ENCODE measurements around the gene SFRP4. TPM values are rescaled to one million over a fixed set of nuclear protein-coding genes. Genes with fewer than 3 reads are reported as not detected.

The SFRP4 gene
- total RNA-seq, 1 donor = 0.43 TPM

DNA sequence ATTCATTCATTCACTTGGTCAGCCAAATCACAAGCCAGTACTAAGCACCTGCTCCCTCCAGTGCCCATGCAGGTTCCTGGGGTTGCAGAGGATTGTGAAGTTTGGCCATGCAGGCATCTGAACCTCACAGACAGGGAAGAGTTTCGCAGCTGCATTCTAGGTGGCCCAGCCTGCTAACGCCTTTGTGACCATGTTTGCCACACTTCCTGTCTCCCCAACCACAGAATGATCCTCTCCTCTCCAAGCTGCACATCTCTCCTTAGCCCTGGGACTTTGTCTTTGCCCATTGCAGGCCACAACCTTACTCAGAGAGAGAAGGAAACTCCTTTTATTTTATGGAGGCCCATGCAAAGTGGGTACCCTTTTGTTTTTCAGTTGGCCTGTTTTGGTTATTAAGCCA lies 35.6 kb upstream of the SFRP4 start:
- H3K4me3 ChIP-seq (ENCODE audit: low read depth, low read length) = no peak overlapping the region
- TF ChIP-seq, protein P1, sequence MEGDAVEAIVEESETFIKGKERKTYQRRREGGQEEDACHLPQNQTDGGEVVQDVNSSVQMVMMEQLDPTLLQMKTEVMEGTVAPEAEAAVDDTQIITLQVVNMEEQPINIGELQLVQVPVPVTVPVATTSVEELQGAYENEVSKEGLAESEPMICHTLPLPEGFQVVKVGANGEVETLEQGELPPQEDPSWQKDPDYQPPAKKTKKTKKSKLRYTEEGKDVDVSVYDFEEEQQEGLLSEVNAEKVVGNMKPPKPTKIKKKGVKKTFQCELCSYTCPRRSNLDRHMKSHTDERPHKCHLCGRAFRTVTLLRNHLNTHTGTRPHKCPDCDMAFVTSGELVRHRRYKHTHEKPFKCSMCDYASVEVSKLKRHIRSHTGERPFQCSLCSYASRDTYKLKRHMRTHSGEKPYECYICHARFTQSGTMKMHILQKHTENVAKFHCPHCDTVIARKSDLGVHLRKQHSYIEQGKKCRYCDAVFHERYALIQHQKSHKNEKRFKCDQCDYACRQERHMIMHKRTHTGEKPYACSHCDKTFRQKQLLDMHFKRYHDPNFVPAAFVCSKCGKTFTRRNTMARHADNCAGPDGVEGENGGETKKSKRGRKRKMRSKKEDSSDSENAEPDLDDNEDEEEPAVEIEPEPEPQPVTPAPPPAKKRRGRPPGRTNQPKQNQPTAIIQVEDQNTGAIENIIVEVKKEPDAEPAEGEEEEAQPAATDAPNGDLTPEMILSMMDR (IDR thresholded peaks at IDR 0.05; ENCODE audit: insufficient read depth, low read depth, low read length) = no peak
- DNase-seq (ENCODE audit: low read depth) = no peak

DNA sequence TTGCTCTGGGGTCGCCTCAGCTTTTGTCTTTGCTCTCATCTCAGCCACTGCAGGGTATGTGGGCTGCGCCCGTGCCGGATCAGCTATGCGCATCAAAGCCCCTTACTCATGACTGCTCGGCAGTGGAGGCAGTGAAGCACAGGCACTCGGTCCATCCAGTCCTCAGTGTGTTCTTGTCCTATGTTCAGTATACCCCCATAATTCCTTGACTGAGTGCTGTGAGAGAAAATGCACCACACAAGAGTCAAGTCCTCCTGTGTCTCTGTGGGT lies 31.3 kb upstream of the SFRP4 start:
- TF ChIP-seq, protein P1 (IDR thresholded peaks at IDR 0.05; ENCODE audit: insufficient read depth, low read depth, low read length) = no peak
- H3K4me3 ChIP-seq (ENCODE audit: low read depth, low read length) = no peak overlapping the region
- no peak for DNase-seq (ENCODE audit: low read depth)

DNA sequence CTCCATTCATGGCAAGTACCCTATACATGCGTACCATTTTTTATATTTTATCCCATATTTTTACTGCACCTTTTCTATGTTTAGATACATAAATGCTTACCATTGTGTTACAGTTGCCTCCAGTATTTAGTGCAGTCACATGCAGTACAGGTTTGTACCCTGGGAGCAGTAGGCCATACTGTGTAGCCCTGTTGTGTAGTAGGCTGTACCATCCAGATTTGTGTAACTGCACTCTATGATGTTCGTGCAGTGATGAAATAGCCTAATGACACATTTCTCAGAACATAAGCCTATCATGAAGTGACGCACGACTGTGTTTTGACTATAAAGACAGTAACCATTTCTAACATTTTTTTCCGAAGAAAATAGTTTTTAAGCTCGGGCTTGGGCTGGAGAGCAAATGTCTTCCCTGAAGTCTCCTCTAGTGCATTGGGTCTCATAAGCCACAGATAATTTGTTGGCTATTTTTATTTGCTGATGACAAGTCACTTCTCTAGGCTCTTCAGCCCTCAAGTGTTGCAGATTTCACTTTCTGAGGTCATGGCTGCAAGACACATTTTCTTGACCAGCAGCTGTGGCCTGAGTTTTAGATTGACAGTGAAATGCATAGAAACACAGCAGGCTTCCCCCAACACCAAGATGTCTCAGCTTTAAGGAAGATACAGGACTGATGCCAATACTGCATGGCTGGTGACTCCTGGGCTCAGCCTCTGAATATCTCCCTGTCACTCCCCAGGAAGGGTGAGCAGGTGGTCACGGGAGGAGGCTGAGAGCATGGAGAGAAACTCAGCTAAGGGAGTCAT lies 30.7 kb upstream of the SFRP4 start:
- DNase-seq (ENCODE audit: low read depth) = peak; percentile 17
- TF ChIP-seq, protein P1 (IDR thresholded peaks at IDR 0.05; ENCODE audit: insufficient read depth, low read depth, low read length) = no peak

DNA sequence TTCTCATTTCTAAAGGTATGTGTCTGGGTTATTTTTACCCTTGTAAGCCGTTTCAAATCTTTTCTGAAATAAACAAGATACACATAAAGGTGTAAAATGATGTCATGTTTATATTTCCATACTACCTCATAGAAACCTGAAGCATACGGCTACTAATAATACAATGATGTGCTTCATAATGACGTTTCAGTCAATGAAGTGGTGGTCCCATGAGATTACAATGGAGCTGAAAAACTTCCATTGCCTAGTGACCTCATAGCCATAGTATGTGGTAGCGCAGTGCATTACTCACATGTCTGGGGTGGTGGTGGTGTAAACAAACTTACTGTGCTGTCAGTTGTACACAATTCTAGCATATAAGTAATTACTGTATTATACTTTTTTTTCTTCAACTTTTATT lies 28.7 kb upstream of the SFRP4 start:
- DNase-seq (ENCODE audit: low read depth) = peak; percentile 48
- TF ChIP-seq, protein P1 (IDR thresholded peaks at IDR 0.05; ENCODE audit: insufficient read depth, low read depth, low read length) = no peak
- no peak overlapping the region for H3K4me3 ChIP-seq (ENCODE audit: low read depth, low read length)

More for the DNA sequence above, 30.7 kb upstream of the SFRP4 start:
- H3K4me3 ChIP-seq (ENCODE audit: low read depth, low read length) = no peak overlapping the region

DNA sequence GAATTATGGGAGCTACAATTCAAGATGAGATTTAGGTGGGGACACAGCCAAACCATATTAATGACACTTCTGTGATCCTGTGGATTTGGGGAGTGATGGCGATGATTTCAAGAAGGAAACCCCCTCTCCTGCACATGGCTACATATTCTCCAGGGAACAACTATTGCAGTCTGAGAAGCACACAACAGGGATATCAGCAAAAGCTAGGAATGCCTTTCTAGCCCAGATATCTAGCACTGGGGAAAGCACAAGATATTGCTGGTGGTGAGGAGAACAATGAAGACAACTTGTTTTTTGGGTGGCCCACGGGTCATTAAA lies 28.1 kb upstream of the SFRP4 start:
- H3K4me3 ChIP-seq (ENCODE audit: low read depth, low read length) = no peak overlapping the region
- TF ChIP-seq, protein P1 (IDR thresholded peaks at IDR 0.05; ENCODE audit: insufficient read depth, low read depth, low read length) = no peak
- DNase-seq (ENCODE audit: low read depth) = no peak

DNA sequence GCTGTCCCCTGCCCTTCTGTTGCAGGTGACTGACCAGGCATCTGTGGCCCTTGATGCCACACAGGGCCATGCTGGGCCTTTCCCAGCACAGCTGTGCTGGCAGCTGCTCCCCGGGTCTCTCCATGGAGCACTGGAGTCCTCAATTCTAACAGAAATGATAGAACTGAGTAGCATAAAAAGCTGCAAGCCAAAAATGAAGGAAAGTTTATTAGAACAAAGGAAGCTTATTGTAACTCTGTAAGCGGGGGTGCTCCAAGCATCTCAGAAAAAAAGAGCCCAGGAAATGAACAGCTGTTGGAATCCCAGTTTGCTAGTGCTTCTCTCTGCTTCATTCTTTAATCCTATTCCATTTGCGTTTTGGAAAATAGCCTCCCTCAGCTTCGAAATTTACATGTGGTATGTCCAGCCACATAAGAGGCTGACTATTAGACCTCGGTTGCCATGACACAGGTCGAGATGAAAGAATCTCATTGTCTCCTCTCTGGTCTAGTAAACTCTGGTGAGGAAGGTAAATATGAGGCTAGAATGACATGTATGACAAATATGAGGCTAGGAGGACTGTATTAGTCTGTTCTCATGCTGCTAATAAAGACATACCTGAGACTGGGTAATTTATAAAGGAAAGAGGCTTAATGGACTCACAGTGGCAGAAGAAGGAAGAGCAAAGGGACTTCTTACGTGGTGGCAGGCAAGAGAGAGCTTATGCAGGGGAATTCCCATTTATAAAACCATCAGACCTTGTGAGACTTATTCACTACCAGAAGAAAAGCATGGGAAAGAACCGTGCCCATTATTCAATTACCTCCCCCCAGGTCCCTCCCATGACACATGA lies 27.5 kb upstream of the SFRP4 start:
- no peak overlapping the region for H3K4me3 ChIP-seq (ENCODE audit: low read depth, low read length)
- TF ChIP-seq, protein P1 (IDR thresholded peaks at IDR 0.05; ENCODE audit: insufficient read depth, low read depth, low read length) = no peak
- DNase-seq (ENCODE audit: low read depth) = no peak
